Measurements from ENCODE around the gene MRPL11.

Gene MRPL11

DNA sequence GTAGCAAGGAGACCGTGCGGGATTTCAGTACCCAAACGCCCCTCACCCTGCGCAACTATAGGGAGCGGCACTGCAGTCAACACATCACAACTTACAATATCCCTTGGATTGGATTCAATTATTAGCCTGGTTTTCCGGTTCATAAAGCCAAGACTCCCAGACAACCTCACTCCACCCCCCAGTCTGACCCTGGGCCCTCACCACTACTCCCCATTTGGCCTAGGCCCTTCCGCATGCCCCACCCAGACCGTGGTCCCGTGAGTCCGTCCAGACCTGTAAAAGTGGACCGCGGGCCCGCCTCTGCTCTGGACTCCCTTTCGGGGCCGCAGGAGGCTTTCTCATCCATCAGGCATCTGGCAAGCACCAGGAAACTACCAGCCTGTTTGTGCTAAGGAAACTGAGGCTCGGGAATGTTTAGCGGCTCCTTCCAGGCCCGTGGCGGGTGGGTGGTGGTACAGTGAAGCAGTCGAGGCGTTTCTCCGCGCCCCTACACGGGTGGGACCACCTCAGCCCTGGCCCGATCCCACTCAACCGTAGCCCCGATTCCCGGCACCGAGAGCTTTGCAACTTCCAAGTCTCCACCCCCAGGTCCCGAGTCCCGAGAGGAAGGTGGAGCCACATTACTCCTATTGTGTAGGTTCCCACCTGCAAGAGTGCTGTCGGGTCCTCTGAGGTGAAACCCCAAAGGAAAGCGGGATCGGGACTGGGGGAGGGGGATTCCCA lies 40.9 kb upstream of the MRPL11 start:
- Histone ChIP-seq H3K27me3 (ENCODE audit: insufficient read depth, low read length, poor library complexity, severe bottlenecking) (no peaks in the 10 kb centered on the region), H2AFZ (ENCODE audit: low read length) (peak overlapping the region; percentile 74), H3K9me2 (replicated peaks; ENCODE audit: low read depth, low read length) (no peaks in the 10 kb centered on the region)

DNA sequence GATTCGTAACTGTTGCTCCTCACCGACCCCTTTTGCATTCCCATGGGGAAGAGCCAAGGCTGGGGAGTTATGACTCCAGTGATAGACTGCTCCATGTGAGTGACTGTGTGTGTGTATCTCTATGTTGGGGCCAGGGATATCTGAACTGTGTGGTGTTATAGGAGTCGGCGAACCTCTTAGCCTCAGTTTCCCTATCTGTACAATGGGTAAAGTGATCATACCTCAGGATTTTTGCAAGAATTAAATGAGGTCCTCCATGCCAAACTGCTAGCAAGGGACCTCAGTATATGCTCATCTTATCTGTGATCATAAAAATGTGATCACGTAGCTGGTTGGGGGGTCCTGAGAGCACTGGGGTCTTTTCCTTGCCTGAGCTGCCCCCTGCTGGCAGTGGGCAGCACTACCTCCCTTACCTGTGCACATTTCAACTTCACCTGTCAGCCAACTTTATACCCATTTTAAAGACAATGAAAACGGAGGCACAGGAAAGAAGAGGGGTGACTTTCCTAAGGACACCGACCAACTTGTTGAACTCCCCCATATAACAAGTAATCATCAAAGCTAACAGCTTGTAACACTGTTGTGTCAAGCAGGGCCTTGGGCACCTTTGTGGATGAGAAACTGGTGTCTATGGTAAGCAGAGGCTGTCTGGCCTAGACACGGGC lies 40.2 kb upstream of the MRPL11 start:
- H3K27me3 ChIP-seq (ENCODE audit: insufficient read depth, low read length, poor library complexity, severe bottlenecking), result no peaks in the 10 kb centered on the region
- no peaks in the 10 kb centered on the region for H3F3A ChIP-seq (ENCODE audit: low read depth)
- H3K4me1 ChIP-seq (ENCODE audit: insufficient read depth, low read length, poor library complexity, severe bottlenecking), result peaks cover 16% of the 10 kb centered on the region
- no peak overlapping the region for H2AFZ ChIP-seq (ENCODE audit: low read length)
- peaks cover 23% of the 10 kb centered on the region for H3K79me2 ChIP-seq (ENCODE audit: insufficient read depth, low read length)
- no peak for TF ChIP-seq EZH2phosphoT487 (IDR thresholded peaks at IDR 0.05; ENCODE audit: borderline replicate concordance)
- TF ChIP-seq, protein P1, sequence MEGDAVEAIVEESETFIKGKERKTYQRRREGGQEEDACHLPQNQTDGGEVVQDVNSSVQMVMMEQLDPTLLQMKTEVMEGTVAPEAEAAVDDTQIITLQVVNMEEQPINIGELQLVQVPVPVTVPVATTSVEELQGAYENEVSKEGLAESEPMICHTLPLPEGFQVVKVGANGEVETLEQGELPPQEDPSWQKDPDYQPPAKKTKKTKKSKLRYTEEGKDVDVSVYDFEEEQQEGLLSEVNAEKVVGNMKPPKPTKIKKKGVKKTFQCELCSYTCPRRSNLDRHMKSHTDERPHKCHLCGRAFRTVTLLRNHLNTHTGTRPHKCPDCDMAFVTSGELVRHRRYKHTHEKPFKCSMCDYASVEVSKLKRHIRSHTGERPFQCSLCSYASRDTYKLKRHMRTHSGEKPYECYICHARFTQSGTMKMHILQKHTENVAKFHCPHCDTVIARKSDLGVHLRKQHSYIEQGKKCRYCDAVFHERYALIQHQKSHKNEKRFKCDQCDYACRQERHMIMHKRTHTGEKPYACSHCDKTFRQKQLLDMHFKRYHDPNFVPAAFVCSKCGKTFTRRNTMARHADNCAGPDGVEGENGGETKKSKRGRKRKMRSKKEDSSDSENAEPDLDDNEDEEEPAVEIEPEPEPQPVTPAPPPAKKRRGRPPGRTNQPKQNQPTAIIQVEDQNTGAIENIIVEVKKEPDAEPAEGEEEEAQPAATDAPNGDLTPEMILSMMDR (conservative IDR thresholded peaks at IDR 0.05; ENCODE audit: low read length), result peak; percentile 96
- H3K9me3 ChIP-seq (ENCODE audit: insufficient read depth, low read depth, low read length), result no peaks in the 10 kb centered on the region
- no peaks in the 10 kb centered on the region for H3K36me3 ChIP-seq (ENCODE audit: insufficient read depth, low read length)
- peak overlapping the region; percentile 99 for H3K4me3 ChIP-seq (ENCODE audit: low read length, poor library complexity, severe bottlenecking)
- peak overlapping the region; percentile 73 for H3K4me2 ChIP-seq (ENCODE audit: low read depth, low read length, poor library complexity, severe bottlenecking)
- peak overlapping the region; percentile 99 for H3K9ac ChIP-seq (ENCODE audit: low read depth, low read length, poor library complexity, severe bottlenecking)
- no peaks in the 10 kb centered on the region for H3K9me2 ChIP-seq (replicated peaks; ENCODE audit: low read depth, low read length)
- peaks cover 8% of the 10 kb centered on the region for H4K20me1 ChIP-seq (ENCODE audit: insufficient read depth, low read length, poor library complexity, severe bottlenecking)

More for the DNA sequence above, 40.9 kb upstream of the MRPL11 start:
- Histone ChIP-seq H3K79me2 (ENCODE audit: insufficient read depth, low read length) (peaks cover 23% of the 10 kb centered on the region), H3K4me2 (ENCODE audit: low read depth, low read length, poor library complexity, severe bottlenecking) (peak overlapping the region; percentile 73), H3K4me1 (ENCODE audit: insufficient read depth, low read length, poor library complexity, severe bottlenecking) (peaks cover 16% of the 10 kb centered on the region), H3K4me3 (ENCODE audit: low read length, poor library complexity, severe bottlenecking) (peak overlapping the region; percentile 99), H4K20me1 (ENCODE audit: insufficient read depth, low read length, poor library complexity, severe bottlenecking) (peaks cover 8% of the 10 kb centered on the region), H3K9me3 (ENCODE audit: insufficient read depth, low read depth, low read length) (no peaks in the 10 kb centered on the region), H3K36me3 (ENCODE audit: insufficient read depth, low read length) (no peaks in the 10 kb centered on the region), H3K9ac (ENCODE audit: low read depth, low read length, poor library complexity, severe bottlenecking) (peak overlapping the region; percentile 99), H3F3A (ENCODE audit: low read depth) (no peaks in the 10 kb centered on the region)
- TF ChIP-seq EZH2phosphoT487 (IDR thresholded peaks at IDR 0.05; ENCODE audit: borderline replicate concordance), result no peak
- TF ChIP-seq, protein P1 (conservative IDR thresholded peaks at IDR 0.05; ENCODE audit: low read length), result no peak

DNA sequence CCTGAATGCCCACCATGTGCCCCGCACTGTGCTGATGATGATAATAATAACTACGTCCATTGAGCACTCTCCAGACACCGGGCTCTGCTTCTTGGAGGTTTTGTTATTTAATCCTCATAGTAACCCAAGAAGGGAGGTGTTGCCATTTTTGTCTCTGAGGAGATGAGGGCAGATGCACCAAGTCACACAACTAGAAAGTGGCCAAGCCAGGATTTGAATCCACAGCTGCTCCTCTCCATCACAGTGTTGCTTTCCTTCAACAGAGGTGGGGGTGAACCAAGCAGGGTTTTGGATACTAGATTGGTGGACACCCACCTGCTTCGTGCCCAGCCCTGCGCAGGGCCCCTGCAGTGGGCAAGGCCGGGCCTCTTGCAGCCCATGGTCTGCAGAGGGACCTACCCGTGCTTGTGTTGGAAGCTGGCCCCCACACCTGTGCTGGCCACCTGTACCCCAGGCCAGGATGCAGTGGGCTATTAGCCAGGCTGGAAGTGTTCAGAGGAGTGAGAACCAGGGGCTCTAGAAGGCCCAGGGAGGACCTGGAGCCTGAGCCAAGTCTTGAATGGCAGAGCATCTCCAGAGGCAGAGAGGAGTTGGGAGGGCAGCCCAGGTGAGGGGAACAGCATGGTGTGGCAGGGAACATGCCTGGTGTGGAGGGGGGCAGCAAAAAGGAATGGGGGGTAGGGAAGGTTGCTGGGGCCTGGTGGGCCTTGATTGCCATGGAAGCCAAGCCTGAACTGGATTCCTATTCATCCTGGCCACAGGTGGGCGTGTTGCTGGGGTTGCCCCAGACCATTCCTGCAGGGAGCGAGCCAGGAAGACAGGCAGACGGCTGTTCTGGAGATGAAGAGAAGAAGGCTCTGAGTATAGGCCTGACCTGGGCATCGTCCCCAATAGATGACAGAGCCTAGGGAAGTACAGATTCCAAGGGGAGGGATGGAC lies 38.9 kb upstream of the MRPL11 start:
- H3K4me1 ChIP-seq (ENCODE audit: insufficient read depth, low read length, poor library complexity, severe bottlenecking), result peaks cover 16% of the 10 kb centered on the region
- peaks cover 23% of the 10 kb centered on the region for H3K79me2 ChIP-seq (ENCODE audit: insufficient read depth, low read length)
- no peak overlapping the region for H3K4me3 ChIP-seq (ENCODE audit: low read length, poor library complexity, severe bottlenecking)
- no peaks in the 10 kb centered on the region for H3K27me3 ChIP-seq (ENCODE audit: insufficient read depth, low read length, poor library complexity, severe bottlenecking)
- H3K4me2 ChIP-seq (ENCODE audit: low read depth, low read length, poor library complexity, severe bottlenecking), result no peak overlapping the region
- no peaks in the 10 kb centered on the region for H3K36me3 ChIP-seq (ENCODE audit: insufficient read depth, low read length)
- no peak overlapping the region for H3K9ac ChIP-seq (ENCODE audit: low read depth, low read length, poor library complexity, severe bottlenecking)
- no peaks in the 10 kb centered on the region for H3K9me3 ChIP-seq (ENCODE audit: insufficient read depth, low read depth, low read length)
- TF ChIP-seq EZH2phosphoT487 (IDR thresholded peaks at IDR 0.05; ENCODE audit: borderline replicate concordance), result no peak
- TF ChIP-seq, protein P1 (conservative IDR thresholded peaks at IDR 0.05; ENCODE audit: low read length), result no peak
- no peaks in the 10 kb centered on the region for H3K9me2 ChIP-seq (replicated peaks; ENCODE audit: low read depth, low read length)
- H3F3A ChIP-seq (ENCODE audit: low read depth), result no peaks in the 10 kb centered on the region
- H2AFZ ChIP-seq (ENCODE audit: low read length), result no peak overlapping the region
- peaks cover 8% of the 10 kb centered on the region for H4K20me1 ChIP-seq (ENCODE audit: insufficient read depth, low read length, poor library complexity, severe bottlenecking)
